Mesenteric fat pad (tissue), 1 donor: Measurements from ENCODE around the gene MS4A7. TPM values are rescaled to one million over a fixed set of nuclear protein-coding genes. Genes with fewer than 3 reads are reported as not detected.
"Not testable (repeated sequence)": the region's sequence is repeated elsewhere in the genome, so short reads cannot be mapped to it uniquely, and the experiment has no call there.

Source experiments
- DNase-seq: peaks from one replicate; pipeline ENCODE4 v3.0.0-alpha.2; 2020; ENCODE audit warnings: low spot score
- long read RNA-seq: library from polyadenylated mRNA; unstranded; transcript quantifications from one replicate; pipeline ENCODE4 v2.0.0, GENCODE V29; 2020
- total RNA-seq: library from RNA; stranded (reverse); fragmentation: NEBNext Ultra II Directional; extraction: Animal tissue kit (Norgen Biotek cat#: 25700); gene quantifications from one replicate; pipeline ENCODE4 v1.2.1, GENCODE V29; 2021
- donor health status: DM: yes; HTN: yes; CAD: no.

Gene MS4A7, protein sequence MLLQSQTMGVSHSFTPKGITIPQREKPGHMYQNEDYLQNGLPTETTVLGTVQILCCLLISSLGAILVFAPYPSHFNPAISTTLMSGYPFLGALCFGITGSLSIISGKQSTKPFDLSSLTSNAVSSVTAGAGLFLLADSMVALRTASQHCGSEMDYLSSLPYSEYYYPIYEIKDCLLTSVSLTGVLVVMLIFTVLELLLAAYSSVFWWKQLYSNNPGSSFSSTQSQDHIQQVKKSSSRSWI
- 188 TPM for total RNA-seq
- long read RNA-seq, transcript MS4A7-201 (7 exons, 1,869 nt) = minor isoform, 24 of 129 reads
- long read RNA-seq, transcript MS4A7-207 (5 exons, 633 nt) = minor isoform, 5 of 129 reads
- long read RNA-seq, transcript MS4A7-211 (6 exons, 1,378 nt) = minor isoform, 5 of 129 reads
- long read RNA-seq, transcript MS4A7-202 (6 exons, 2,871 nt) = major isoform, 36 of 129 reads
- long read RNA-seq, partial matches to known transcripts = 16 of 129 reads
- long read RNA-seq, other reads (novel, unspliced or antisense) = 39 of 129 reads

GRCh38 chr11:60378354-60378753 lies at the start of gene MS4A7:
Gene MS4A7 (plus strand): TSS chr11:60378532. CDS start chr11:60383142, 4,610 bp downstream.
- DNase-seq = no peak

DNA sequence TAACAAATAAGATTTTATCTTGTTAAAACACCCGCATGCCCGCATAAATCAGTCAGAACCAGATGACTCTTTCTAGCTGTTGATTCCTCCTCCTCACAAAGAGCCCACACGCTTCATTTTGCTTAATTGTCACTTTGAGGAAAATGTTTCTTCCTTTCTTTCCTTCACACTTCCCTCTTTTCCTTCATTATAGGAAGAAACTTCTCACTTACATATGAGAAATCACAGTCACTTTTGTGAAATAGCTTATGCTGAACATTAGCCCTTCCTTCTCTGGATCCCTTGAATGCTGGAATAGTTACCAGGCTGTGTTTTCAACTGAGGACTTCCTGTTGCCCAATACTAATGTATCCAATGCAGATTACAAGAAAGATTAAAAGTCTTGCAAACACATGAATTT lies 45.5 kb upstream of the MS4A7 start:
- DNase-seq = no peak

GRCh38 chr11:60334005-60334620 lies 44.2 kb upstream of the MS4A7 start:
- no peak for DNase-seq

- DNase-seq = no peak
Measured at GRCh38 chr11:60336767-60337391, 41.5 kb upstream of the MS4A7 start.

GRCh38 chr11:60338053-60338452 lies 40.3 kb upstream of the MS4A7 start:
- DNase-seq = no peak

DNA sequence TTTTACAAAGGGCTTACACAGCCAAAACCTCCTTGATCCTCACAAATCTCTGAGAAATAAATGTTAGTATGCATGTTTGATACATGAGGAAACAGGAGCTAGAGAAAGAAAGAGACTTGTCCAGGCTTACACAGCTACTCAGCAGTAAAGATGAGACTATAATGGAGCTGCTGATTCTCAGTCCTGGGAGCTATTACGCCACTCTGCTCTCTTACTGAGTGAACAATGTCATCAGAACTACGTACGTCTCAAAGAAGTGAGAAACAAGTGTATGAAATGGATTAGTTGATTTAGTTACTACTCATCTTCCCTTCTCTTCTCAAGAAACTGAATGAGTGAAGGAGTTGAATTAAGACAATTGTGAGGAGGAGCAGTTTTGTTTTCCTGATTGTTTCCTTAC lies 39.0 kb upstream of the MS4A7 start:
- DNase-seq = no peak

GRCh38 chr11:60343094-60343704 lies 35.1 kb upstream of the MS4A7 start:
- no peak for DNase-seq

DNA sequence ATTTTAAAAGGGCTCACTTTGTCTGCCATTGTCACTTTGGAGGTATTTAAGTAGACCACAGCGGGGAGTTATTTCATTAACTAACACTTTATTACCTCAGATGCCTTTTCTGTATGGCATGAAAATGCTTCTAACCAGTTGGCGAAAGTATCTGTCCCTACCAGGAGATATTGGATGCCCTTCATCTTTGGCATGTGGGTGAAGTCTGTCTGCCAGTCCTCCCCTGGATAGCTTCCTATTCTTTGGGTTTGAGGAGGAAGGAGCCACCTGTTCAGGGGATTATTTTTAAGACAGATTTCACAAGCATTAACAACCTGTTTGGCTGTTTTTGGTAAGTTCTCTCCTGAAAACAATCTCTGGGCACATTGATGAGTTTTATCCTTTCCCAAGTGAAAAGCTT lies 34.2 kb upstream of the MS4A7 start:
- no peak for DNase-seq

GRCh38 chr11:60345489-60345888 lies 32.8 kb upstream of the MS4A7 start:
- no peak for DNase-seq

GRCh38 chr11:60347084-60347797 lies 31.1 kb upstream of the MS4A7 start:
- no peak for DNase-seq

DNA sequence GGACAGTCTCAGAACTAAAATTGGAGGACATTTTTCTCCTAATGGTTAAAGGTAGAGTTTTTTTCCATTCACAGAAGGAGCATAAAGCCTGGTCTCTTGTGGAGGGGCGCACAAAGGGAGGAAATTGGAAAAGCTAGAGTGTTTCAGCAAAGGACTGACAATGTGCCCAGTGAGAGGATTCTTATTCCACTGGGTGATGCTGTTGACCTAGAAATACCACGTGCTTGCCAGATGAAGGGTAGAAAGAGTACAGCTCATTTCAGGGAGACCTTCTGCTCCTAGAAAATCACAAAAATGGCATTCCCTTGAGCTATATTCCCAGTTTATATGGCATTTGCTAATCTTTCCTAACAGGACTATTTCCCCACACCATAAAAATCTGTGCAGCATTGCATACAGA lies 30.2 kb upstream of the MS4A7 start:
- no peak for DNase-seq

- no peak for DNase-seq
Measured at GRCh38 chr11:60349990-60350389, 28.3 kb upstream of the MS4A7 start.

DNA sequence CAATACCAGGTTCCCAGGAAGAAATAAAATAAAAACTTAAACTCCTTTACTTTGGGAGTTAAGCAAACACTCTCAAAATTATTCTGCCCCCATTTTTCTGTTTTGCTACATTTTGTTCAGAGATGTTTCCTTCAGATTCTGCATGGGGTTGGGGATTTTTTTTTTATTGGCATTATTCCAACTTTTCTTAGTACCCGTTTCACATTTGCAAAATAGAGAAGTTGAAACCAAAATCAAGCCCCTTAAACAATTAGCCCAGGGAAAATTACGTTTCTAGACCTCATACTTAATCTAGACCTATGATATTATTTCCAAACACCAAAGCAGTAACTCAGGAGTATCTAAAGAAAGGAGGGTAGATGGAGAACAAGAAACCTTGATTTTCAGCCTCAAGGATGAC lies 20.6 kb upstream of the MS4A7 start:
- DNase-seq = no peak

DNA sequence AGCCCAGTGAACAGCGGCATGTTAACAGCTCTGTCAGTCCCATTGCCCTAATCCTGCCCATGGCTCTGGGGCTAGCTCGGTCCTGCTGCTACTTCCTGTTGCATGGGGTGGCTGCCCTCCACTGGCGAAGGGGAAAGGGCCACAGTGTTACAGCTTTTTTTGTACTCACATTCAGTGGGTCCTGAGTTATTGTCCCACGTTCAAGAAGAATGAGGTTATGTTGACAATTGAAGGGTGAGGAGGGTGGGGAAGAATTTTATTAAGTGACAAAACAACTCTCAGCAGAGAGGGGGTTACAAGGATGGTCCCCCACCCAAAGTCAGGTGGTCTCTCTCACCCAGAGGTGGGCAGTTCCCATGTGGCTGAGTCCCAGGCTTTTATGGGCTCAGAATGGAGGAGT lies 17.7 kb upstream of the MS4A7 start:
- no peak for DNase-seq

DNA sequence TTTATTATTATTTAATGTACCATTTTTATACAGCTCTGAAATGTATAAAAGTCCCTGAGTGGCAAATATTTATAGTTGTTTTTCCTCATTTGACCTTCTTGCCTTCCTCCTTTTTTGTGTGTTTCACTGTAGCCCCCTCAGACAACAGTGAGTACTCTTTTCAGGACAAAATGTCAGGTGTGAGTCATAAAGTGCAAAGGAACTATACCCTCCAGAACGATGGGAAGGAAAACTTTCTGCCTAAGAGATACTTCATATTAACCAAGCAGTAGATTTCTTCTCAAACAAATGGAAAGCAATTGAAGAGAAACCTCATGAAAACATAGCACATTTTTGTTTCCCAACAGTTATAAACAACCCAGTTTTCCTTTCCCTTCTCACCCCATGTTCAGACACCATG lies 16.1 kb upstream of the MS4A7 start:
- DNase-seq = no peak

GRCh38 chr11:60363542-60364470 lies 14.5 kb upstream of the MS4A7 start:
- DNase-seq = no peak

DNA sequence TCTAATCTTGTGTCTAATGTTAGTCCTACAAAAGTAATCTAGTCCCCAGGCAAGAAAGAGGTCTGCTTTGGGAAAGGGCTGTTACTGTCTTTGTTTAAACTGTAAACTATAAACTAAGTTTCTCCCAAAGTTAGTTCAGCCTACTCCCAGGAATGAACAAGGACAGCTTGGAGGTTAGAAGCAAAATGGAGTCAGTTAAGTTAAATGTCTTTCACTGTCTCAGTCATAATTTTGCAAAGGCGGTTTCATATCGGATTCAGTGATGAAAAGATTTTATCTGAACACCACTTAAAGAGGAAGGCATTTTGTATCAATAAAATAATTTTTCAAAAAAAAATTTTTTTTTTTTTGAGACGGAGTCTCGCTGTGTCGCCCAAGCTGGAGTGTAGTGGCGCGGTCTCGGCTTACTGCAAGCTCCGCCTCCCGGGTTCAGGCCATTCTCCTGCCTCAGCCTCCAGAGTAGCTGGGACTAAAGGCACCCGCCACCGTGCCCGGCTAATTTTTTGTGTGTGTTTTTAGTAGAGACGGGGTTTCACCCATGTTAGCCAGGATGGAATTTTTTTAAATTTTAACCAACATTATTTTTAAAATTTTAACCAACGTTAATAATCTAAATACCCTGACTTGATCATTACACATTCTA lies 11.9 kb upstream of the MS4A7 start:
- DNase-seq = not testable (repeated sequence)

DNA sequence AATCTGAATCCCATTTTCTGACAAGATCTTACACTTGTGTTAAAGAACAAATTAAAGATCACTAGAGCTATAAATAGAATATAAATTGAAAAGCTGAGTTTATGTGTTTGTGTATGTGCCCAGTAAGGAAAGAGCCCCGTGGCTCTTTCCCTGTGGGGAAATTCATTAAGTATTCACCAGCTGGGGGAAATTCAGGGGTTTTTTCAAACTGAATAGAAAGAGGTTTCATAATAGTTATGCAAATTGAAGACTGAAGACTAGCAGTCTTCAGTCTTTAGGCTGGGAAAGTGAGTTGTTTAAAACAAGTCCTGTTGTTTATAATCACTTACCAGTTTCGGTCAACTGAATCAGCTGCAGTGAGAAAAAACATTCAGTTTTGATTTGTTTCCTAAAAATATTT lies 11.3 kb upstream of the MS4A7 start:
- no peak for DNase-seq

GRCh38 chr11:60367896-60368295 lies 10.4 kb upstream of the MS4A7 start:
- no peak for DNase-seq
